NB4 (cell line): Measurements from ENCODE around the gene ZNF747.
"Not testable (repeated sequence)": the region's sequence is repeated elsewhere in the genome, so short reads cannot be mapped to it uniquely, and the experiment has no call there.

Experiments
- DNase-seq: peaks from one replicate; pipeline ENCODE4 v3.0.0; 2010; ENCODE audit warnings: low read depth
- H3K4me3 ChIP-seq: one replicate; pipeline ENCODE4 v1.5.1; 2011; ENCODE audit warnings: mild to moderate bottlenecking, low read depth, low read length, moderate library complexity
- MYC ChIP-seq: IDR thresholded peaks from 2 replicates; pipeline ENCODE4 v1.6.1; 2011; ENCODE audit warnings: low read depth, low read length
- POLR2A ChIP-seq: IDR thresholded peaks from 2 replicates; pipeline ENCODE4 v1.6.1; 2011; ENCODE audit warnings: mild to moderate bottlenecking; ENCODE audit not compliant: insufficient read length; ENCODE audit errors: extremely low read depth
- TF ChIP-seq, protein P1 (sequence below): IDR thresholded peaks from one replicate; pipeline ENCODE4 v1.5.1; 2012; ENCODE audit warnings: low read depth, low read length
- TF ChIP-seq, protein P2 (sequence below): IDR thresholded peaks from 2 replicates; pipeline ENCODE4 v1.6.1; 2011; ENCODE audit warnings: low read depth, low read length

The ZNF747 gene

GRCh38 chr16:30546115-30546514 is 11.5 kb upstream of the ZNF747 start:
- no peak for DNase-seq
- TF ChIP-seq, protein P1, sequence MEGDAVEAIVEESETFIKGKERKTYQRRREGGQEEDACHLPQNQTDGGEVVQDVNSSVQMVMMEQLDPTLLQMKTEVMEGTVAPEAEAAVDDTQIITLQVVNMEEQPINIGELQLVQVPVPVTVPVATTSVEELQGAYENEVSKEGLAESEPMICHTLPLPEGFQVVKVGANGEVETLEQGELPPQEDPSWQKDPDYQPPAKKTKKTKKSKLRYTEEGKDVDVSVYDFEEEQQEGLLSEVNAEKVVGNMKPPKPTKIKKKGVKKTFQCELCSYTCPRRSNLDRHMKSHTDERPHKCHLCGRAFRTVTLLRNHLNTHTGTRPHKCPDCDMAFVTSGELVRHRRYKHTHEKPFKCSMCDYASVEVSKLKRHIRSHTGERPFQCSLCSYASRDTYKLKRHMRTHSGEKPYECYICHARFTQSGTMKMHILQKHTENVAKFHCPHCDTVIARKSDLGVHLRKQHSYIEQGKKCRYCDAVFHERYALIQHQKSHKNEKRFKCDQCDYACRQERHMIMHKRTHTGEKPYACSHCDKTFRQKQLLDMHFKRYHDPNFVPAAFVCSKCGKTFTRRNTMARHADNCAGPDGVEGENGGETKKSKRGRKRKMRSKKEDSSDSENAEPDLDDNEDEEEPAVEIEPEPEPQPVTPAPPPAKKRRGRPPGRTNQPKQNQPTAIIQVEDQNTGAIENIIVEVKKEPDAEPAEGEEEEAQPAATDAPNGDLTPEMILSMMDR = no peak
- TF ChIP-seq, protein P2, sequence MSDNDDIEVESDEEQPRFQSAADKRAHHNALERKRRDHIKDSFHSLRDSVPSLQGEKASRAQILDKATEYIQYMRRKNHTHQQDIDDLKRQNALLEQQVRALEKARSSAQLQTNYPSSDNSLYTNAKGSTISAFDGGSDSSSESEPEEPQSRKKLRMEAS = no peak
- TF ChIP-seq POLR2A (no peak), MYC (no peak)
- H3K4me3 ChIP-seq = no peak overlapping the region

- no peak for DNase-seq
- H3K4me3 ChIP-seq = no peak overlapping the region
- TF ChIP-seq POLR2A (no peak), MYC (no peak)
- TF ChIP-seq, protein P1 = no peak
- TF ChIP-seq, protein P2 = no peak
Observed at GRCh38 chr16:30543067-30543466, 8.4 kb upstream of the ZNF747 start.

DNA sequence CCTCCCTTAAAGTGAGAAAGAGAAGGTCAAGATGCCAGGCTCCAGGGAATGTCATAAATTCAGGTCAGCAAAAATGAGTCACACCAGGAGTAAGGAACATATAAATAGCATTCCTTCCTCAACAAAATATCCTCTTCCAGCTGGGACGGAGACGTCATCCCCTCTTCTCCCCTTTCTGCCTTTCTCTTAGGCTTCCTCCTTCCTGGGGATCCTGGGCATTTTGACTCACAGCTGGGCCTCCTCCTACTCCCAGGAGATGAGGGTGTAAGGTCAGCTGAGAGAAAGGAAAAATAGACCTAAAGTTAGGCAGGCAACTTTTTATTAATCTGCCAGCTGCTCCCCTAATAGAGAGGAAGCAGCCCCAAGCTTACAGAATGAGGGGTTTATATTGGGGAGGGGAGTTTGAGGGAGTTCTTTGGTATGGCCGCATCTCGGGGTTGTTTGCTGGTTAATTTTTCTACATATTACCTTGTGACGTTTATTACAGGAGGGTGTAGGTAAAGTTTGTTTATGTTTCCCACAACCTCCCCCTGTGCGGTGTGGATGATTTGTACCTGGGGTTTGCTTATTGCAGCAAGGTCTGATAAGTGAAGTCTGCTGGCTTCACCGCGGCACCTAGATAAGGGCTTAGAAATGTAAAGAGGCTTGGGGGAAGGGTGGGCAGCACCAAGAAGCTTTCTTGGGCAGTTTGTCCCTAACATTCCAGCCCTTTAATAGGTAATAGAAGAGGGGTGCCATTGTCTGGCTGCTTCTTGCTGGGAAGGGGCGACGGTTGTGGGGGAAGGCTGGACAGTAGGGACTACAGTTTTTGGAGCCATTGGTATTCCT is 7.1 kb upstream of the ZNF747 start:
- no peak for DNase-seq
- TF ChIP-seq POLR2A = no peak
- TF ChIP-seq, protein P2 = no peak
- no peak for TF ChIP-seq MYC
- H3K4me3 ChIP-seq = no peak overlapping the region

DNA sequence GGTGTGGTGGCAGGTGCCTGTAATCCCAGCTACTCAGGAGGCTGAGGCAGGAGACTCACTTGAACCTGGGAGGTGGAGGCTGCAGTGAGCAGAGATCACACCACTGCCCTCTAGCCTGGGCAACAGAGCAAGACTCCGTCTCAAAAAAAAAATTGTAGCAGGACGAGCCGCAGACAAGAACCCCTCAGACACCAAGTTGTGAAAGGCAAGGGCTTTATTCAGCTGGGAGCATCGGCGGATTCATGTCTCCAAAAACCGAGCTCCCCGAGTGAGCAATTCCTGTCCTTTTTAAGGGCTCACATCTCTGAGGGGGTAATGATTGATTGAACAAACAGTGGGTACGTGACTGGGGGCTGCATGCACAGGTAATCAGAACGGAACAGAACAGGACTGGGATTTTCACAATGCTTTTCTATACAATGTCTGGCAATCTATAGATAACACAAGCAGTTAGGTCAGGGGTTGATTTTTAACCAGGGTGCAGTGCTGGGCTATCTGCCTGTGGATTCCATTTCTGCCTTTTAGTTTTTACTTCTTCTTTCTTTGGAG is 6.3 kb upstream of the ZNF747 start:
- H3K4me3 ChIP-seq, DNase-seq: not testable (repeated sequence)

- H3K4me3 ChIP-seq = not testable (repeated sequence)
Observed at GRCh38 chr16:30539986-30540526, 5.4 kb upstream of the ZNF747 start.

GRCh38 chr16:30539000-30539964 is 4.6 kb upstream of the ZNF747 start:
- H3K4me3 ChIP-seq = no peak overlapping the region
- no peak for DNase-seq
- TF ChIP-seq MYC (no peak), POLR2A (no peak)
- TF ChIP-seq, protein P1 = no peak
- TF ChIP-seq, protein P2 = no peak

More at GRCh38 chr16:30539986-30540526, 5.4 kb upstream of the ZNF747 start:
- DNase-seq = not testable (repeated sequence)

- H3K4me3 ChIP-seq = peak overlapping the region; percentile 84
- DNase-seq = peak; percentile 64
Observed at GRCh38 chr16:30536391-30537024, 1.9 kb upstream of the ZNF747 start.
